HG03196 (cell line): Measurements from ENCODE around the gene TFCP2L1.

Experiments
- ATAC-seq: cut with Tn5 transposase; IDR thresholded peaks from one replicate; pipeline ENCODE4 v1.9.1; 2021; ENCODE audit not compliant: unreplicated experiment

TFCP2L1 gene

DNA sequence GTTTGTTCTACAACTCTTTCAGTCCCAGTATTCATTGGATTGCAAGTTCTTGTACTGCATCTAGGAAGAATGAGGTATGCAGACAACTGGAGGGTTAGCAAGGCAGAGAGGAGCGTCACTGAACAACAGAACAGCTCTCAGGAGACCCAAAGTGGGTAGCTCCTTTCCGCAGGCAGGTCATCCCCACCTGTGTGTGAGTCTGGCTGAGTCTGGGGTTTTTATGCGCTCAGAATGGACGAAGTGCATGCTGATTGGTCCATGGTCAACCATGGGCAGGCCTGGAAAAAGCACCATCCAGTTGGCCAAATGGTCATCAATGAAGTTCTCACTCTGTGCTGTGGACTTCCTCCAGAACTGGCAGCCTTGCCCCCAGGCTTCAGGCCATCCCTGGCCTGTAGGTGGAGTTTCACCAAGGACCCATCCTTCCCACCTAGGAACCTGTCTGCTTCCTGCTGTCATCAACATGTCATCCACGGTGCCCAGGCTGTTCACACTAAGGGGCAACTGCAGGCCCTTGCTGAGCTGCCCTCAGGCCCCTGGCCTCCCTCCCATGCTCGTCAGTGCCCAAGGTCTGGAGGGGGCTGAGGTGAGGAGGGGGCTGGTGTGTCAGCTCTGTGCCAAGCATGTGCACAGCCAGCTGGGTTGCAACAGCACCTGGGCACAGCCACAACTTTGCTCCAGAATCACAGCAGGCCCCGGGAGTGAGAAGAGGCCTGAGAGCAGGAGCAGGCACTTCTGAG, 11.1 kb upstream of the TFCP2L1 start:
- no peak for ATAC-seq

DNA sequence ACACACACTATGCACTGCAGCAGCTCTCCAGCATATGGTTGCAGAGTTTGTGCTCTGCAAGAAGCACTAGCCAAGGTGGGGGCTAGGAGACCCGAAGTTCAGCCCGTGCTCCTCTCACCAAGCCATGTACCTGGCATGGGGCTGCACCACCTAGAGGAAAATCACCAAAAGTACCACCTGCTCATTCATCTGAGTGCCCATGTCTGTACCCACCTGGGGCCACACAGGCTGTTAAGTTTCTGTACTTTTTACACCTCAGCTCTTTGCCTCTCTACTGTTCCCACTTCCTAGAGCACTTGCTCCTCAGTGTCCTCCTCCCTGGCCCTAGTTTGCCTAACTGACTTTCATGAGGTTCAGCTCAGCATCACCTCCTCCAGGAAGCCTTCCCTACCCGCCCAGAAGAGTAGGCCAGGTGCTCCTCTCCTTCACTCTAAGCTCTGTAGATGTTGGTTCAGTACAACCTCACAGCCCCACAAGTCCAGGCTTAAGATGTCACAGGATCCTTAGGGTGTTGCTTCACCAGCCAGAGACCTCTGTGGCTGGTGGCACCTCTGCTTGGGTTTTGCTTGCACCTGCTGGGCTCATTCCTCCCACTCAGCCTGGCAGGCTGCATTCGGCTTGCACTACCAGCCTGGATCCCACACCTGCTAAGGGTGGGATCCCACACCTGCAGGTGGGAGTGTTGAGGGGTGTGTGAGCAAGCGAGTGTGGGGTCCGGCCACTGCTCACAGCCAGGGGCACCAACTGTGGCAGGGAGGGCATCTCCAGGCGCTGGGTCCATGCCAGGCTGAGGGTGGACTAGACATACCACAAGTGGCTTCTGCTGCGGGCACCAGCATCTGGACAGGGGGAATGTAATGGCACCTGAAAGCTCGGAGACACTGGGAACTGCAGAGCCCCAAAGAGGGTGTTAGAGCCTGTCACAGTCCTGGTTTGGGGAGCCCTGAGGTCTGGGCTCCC, 10.2 kb upstream of the TFCP2L1 start:
- no peak for ATAC-seq

DNA sequence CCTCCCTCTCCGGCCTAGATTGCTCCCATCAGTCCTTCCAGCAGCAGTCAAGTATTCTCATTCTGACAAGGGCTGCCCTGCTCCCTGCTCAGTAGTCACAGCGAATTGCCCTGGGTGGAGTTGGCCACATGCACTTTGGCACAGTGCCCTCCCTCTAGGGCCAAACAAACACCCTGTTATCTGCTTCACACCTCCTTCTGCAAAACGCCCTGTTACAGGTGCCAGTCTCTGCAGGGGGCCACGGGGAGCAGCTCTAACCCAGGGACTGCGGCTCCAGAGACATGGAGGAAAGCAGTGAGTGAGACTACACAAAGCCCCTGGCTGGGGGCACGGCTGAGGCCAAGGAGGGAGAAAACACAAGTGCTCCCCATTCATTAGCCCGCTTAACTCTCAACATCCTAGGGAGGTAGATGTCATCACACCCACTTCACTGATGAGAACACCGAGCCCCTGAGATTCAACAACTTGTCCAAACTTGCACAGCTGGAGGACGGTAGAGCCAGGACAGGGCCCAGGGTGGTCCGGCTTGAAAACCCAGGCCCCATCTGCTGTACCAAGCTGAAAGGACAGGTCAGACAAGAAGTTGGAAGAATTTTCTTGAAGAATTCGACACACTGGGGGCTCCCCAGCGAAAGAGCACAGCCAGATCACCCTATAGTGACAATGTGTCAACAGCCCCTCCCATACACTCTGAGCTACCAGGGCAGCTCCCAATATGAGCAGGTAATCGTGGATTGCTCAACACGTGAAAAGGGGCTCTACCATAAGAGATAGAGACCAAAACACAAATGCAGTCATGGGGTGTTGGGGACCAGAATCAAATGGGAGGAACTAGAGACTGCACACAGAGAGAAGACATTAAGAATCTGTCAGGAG, 8.7 kb upstream of the TFCP2L1 start:
- no peak for ATAC-seq

DNA sequence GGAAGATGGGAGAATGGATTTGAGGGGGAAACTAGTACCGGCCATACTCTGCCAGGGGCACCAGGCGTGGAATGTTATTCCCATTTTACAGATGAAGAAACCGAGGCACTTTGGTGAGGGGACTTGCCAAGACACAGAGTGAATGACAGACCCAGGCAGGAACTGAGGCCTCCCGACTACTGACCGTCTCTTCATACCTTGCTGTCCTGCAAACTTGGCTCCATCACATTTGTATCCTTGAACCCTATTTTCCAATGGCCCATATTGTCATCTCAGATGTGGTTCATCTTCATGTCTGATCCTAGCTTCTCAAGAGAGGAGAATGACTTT, 6.2 kb upstream of the TFCP2L1 start:
- ATAC-seq = no peak

DNA sequence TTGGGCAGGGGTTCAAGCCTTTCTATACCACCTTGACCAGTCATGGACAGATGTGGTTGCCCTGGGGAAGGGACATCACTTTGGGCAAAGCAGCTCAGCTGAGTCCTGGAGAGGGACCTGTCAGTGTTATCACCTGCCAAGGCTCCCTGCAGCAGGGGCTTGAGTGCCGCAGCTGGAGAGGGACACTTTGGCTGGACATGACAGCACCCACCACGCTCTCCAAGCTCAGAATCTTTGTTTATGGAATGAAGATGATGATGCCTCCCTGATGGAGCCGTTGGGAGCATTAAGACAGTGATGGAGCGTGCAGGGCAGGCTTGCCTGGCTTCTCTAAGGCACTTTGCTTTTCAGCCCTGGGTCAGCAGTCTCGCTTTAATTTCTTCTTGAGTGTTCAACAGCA, 4.3 kb upstream of the TFCP2L1 start:
- no peak for ATAC-seq

DNA sequence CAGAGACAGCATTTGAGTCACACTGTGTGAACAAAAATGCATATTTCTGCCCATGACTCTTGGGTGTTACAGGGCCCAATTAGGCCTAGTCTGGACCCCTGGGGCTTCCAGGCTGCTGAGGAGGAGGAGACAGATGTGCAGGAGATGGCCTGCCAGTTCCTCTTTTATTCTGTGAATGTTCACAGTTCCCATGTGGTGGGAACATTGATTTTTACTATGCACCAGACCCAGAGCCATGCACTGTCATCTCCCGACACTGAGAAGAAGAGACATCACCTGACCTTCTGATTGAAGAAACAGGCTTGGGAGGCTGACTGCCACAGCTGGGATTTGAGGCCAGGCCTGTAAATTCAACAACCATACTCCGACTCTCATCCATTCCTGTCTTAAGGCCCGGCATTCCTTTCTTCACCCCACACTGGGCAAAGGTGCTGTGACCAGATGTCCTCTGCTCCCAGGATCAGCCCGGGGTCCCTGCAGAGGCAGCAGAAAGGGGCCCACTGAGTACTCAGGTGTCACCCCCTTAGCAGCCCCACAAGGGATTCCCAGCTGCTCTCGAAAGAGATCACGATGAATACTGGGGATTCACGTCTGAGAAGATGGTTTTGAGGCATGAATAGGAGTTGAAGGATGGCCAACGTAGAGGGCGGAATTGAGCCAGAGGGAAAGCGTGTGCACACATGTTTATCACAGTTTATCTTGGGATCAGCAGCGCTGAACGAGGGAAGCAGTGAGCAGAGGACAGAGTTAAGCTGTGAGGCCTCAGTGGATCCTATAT, 3.6 kb upstream of the TFCP2L1 start:
- ATAC-seq = no peak

DNA sequence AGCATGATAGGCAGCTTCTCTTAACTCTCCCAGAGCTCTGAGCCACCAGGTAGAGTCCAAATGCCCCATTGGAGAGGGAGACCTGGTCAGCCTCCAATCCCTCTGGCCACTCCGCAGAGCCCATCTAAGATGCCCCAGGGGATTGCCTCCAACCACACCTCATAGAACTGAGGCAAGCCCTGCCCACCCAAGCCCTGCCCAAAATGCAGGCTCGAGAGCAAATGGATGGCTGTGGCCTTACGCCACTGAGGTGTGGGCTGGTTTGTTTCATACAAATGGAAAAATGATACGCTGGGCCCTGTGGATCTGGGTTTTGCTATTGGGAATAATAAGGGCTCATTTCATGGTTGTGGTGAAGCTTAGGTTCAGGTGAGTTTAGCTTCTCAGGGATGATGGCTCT, 3.0 kb upstream of the TFCP2L1 start:
- no peak for ATAC-seq

DNA sequence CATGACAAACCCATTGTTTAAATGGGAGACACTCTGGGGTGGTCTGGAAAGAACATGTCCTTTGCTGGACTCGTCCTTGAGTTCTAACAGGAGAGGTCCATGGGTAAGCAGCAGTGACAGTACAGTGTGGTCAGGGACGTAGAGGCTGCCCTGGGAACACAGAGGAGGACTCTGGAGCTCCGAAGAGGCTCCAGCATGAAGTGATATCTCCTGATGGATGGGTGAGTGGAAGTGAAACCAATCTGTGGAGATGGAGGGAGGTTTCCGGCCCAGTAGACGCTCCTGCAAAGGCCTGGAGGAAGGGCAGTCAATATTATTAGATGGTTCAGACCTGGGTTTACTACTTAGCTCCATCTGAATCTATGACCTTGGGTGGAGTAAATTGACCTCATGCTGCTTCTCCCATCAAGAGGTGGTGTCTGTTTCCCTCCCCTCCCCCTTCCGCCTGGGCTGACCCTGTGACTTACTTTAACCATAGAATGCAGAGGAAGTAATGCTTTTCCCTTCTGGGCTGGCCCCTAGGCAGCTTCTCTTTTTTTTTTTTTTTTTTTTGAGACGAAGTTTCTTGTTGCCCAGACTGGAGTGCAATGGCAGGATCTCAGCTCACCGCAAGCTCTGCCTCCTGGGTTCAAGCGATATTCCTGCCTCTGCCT, 2.3 kb upstream of the TFCP2L1 start:
- no peak for ATAC-seq

DNA sequence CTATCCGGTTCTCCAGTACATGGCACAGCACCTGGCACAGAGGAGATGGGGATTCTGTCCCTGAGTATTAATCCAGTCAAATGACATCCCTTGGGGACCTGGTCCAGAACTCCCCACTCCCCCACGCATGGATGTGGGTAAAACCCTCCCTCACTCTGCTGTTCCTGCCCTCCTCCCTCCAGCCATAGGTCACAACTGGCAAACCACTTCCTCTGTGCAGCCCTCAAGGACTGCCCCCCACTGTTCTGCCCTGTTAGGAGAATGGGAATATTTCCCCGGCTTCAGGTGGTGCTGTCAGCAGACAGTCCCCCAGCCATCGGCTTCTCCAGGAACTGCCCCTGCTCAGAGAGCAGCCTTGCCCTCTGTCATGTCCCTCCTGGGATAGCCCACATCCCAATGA, 1.5 kb upstream of the TFCP2L1 start:
- no peak for ATAC-seq

DNA sequence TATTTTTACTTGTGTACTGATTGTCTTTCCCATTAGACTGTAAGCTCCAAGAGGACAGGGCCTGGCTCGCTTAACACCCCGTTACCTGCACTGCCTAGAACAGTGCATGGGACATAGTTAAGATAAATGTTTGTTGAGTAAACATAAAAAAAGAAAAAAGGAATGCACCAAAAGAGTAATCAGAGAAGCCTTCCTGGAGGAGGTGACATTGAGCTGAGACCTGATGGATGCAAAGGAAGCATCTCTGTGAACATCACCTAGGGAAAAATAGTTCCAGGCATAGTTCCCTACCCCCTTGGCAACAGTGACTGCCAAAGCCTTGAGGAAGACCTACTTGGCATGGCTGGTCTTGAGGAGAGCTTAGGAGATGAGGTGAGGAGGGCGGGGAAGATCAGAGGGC, 924 bp upstream of the TFCP2L1 start:
- ATAC-seq = no peak

DNA sequence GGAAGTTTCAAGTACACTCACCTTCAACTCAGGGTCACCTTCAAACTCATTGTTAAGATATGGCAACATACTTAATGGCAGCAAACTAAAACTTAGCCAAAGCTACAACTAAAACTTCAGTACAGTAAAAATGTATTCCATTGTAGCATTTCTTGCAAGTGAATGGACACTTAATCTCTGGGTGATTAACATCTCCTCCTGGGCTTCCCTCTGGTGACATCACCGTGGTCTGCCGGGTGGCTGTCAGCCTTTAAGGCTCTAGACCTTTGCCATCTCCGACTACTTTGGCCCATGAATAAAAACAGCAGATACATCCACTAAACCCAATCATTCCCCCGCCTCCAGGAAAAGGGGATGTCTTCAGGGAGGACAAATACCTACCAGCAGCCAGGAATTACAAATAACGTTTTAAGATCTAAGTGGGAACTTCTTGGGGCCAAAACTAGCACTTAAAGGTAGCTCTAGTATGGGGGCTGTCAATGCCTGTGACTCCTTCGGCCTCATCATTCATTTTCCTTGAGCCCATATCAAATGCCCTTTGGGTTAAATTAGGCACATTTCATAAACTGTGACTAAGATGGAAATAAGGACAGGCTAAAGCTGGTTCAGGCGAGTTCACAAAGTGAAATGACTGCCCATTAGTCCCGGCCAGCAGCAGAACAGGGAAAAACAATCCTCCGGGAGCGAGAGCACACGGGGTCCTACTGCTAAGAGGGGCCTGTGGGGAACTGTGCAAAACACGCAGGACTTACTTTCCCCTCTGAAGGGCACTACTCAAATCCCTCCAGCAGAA, 1.1 kb downstream of the TFCP2L1 start:
- no peak for ATAC-seq

DNA sequence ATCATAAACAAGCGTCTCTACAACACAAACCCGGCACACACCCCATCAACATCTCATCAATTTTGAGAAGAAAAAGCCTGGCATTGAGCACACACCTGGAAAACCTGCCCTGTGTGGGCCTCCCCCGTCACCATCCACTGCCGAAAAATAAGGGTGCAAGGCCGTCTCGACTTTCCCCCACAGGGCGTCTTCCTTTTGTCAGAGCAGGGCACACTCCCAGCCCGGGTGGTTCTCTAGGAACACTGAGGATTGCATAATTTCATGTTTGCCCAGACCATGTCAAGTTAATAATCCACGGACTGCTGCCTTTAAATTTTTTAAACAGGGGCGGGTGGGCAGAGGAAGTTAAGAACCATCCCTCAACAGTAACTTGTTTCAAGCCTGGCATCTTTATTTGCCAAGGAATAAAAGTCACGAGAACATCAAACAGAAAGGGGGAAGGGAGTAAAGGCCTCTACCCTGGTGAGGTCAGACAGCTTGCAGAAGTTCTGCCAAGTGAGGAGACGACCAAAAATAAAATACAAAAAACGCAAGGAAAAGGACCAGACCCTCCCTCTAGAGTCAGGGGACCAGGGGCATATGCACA, 2.1 kb downstream of the TFCP2L1 start:
- ATAC-seq = no peak

DNA sequence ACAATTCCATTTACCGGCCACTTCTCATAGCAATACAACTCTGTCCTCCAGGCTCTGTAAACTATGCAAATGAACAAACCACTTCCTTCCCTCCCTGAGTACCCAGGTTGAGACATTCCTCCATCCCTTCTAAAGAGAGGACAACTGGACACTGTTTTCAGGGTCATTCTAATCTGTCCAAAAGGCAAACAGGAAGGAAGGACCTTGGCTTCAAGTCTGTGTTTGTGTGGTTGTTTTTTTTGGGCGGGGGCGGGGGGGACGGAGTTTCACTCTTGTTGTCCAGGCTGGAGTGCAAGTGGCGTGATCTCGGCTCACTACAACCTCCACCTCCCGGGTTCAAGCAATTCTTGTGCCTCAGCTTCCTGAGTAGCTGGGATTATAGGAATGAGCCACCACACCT, 3.3 kb downstream of the TFCP2L1 start:
- ATAC-seq = no peak

DNA sequence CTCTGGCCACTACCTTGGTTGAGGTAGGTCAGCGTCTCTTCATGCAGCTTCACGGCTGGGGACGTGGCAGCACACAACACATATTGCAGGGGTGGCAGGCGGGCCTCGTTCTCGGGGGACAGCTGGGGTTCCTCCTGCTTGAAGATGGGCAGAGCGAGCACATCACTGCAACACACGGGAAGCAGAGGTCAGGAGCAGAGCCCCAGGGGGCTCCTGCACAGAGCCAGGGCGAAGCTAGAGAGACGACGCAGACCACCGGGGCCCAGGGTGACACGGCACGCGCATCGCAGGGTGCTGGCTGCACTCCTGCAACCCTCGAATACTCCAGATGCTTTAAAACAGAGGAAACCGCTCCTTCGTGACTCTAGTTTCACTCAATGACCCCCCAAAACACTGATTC, 3.9 kb downstream of the TFCP2L1 start:
- no peak for ATAC-seq

DNA sequence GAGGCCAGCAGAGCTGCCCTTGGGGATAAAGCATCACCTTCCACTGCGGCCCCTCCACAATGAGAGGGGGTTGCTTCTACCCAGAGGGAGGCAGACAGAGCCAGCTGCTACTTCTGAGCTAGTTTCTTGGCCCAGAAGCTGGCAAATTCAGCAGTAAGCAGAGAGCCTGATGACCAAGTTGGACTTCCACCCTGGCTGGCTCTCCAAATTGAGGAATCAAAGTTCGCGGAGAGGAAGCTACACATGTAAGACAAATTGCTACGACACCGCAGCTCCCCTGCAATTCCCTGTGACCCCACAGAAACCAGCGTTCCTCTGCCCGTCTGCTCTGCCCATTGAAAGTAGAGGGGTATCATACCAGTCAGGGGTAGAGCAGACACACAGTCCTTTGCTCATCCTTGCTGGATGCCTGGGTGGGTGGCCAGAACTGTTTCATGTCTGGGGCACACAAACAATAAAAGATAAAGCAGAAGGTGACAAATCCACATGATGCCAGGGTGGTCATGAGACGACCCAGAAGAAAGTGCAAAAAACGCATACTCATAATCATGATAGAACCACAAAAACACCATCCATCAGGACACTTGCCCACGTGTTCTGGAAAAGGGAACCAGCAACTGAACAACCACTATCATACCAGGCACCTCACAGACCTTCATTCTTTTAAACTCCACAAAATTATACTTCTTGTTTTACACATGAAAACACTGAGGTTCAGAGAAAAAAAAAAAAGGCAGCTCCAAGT, 5.4 kb downstream of the TFCP2L1 start:
- no peak for ATAC-seq

DNA sequence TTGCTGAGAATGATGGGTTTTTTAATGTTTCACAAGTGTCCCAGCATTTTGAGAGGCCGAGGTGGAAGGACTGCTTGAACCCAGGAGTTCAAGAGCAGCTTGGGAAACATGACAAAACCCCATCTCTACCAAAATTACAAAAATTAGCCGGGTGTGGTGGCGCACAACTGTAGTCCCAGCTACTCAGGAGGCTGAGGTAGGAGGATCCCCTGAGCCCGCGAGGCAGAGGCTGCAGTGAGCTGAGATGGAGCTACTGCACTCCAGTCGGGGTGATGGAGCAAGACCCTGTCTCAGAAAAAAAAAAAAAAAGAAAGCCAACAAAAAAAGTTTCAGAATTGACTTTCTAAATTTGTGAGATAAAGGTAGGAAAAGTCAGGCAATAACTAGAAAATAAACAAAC, 8.7 kb downstream of the TFCP2L1 start:
- no peak for ATAC-seq

DNA sequence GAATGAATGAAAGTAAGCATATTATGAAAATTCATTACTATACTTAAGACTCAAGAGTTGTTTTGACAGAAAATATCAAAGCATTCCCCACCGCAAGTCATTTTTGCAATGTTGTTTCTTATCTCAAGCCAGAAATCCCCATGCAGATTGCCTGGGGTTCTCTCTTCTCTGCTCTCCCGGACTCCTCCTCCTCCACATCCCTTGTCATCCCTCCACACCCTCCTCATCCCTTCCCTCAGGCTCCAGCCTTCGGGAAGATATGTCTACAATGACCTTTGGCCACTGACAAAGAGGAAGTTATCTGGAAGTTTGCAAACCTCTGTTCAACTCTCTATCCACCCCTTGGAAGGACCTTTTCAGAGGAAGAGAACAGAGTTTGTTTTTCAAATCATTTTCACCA, 11.9 kb downstream of the TFCP2L1 start:
- no peak for ATAC-seq

DNA sequence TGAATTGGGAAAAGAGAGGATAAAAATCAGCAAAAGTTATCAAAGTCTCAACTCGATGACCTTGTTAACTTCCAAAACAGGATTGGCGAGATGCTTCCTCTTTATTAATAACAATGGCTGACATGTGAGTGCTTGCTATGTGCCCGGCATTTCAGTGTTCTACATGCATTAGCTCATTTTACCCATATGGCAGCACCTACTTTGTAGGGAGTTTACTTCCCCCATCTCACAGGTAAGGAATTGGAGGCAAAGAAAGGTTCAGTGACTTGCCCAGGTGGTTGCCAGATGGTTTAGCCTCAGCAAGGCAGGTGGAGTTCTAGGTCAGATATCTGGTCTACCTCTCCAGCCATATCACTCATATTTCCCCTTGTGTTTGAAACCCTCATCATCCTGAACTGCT, 12.4 kb downstream of the TFCP2L1 start:
- no peak for ATAC-seq
